GM12865 (cell line): Measurements from ENCODE around the gene COPS7A.

Experiments used
- DNase-seq: peaks from one replicate; pipeline ENCODE4 v3.0.0; 2010; ENCODE audit warnings: low read depth
- H3K4me3 ChIP-seq: 2 replicates; pipeline ENCODE4 v1.5.1; 2011; ENCODE audit warnings: mild to moderate bottlenecking, low read depth, low read length, control low read depth
- CTCF ChIP-seq: IDR thresholded peaks from 2 replicates; pipeline ENCODE4 v1.5.1; 2011; ENCODE audit warnings: low read length, control low read depth, low read depth, inconsistent platforms; ENCODE audit not compliant: insufficient read depth; ENCODE audit errors: missing control alignments

COPS7A gene

GRCh38 chr12:6771509-6772330, 47.9 kb downstream of the COPS7A start:
- DNase-seq, result no peak
- no peak overlapping the region for H3K4me3 ChIP-seq
- no peak for TF ChIP-seq CTCF

GRCh38 chr12:6772331-6772695, 48.5 kb downstream of the COPS7A start, which contains the start of gene LAG3:
Gene LAG3 (plus strand): TSS chr12:6772520. CDS start chr12:6772853, 333 bp downstream.
- TF ChIP-seq CTCF, result no peak
- peak within 1 kb of the TSS; percentile 8; the same call in 1 of the 2 replicates for H3K4me3 ChIP-seq
- no peak for DNase-seq

- TF ChIP-seq CTCF, result no peak
- DNase-seq, result no peak
- H3K4me3 ChIP-seq, result peak overlapping the region; percentile 8; the same call in 1 of the 2 replicates
These were observed 49.1 kb downstream of the COPS7A start for GRCh38 chr12:6772726-6773589.

GRCh38 chr12:6773590-6774351, 49.9 kb downstream of the COPS7A start:
- DNase-seq, result no peak
- no peak for TF ChIP-seq CTCF
- no peak overlapping the region for H3K4me3 ChIP-seq

- no peak for TF ChIP-seq CTCF
- DNase-seq, result no peak
- H3K4me3 ChIP-seq, result no peak overlapping the region
These were observed 50.7 kb downstream of the COPS7A start for GRCh38 chr12:6774499-6775062.
